Measurements from ENCODE around the gene CLCA1.

Gene CLCA1

DNA sequence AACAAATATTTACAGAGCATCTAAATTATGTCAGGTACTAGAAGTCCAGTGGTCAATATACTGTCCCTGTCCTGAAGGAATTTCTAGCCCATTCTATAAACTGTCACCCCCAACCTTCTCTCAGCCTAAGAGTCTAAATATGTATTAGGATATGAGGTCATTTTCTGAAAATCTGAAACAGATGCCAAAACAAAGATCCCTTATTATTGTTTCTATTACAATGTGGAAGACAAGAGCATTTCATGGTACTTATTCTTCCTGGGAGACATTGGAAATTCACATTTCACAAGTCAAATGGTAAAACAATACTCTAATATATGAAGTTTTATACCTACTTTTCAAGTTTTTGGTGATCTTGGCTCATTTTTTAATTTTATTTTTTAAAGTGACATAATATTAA is 2.6 kb downstream of the CLCA1 start:
- no peak overlapping the region for H3K4me3 ChIP-seq (ENCODE audit: control insufficient read depth, low read depth, low read length)
- TF ChIP-seq, protein P1, sequence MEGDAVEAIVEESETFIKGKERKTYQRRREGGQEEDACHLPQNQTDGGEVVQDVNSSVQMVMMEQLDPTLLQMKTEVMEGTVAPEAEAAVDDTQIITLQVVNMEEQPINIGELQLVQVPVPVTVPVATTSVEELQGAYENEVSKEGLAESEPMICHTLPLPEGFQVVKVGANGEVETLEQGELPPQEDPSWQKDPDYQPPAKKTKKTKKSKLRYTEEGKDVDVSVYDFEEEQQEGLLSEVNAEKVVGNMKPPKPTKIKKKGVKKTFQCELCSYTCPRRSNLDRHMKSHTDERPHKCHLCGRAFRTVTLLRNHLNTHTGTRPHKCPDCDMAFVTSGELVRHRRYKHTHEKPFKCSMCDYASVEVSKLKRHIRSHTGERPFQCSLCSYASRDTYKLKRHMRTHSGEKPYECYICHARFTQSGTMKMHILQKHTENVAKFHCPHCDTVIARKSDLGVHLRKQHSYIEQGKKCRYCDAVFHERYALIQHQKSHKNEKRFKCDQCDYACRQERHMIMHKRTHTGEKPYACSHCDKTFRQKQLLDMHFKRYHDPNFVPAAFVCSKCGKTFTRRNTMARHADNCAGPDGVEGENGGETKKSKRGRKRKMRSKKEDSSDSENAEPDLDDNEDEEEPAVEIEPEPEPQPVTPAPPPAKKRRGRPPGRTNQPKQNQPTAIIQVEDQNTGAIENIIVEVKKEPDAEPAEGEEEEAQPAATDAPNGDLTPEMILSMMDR (IDR thresholded peaks at IDR 0.05; ENCODE audit: control insufficient read depth, insufficient read depth, low read depth, low read length, missing control alignments), result no peak
- no peak for DNase-seq (ENCODE audit: low read depth)

DNA sequence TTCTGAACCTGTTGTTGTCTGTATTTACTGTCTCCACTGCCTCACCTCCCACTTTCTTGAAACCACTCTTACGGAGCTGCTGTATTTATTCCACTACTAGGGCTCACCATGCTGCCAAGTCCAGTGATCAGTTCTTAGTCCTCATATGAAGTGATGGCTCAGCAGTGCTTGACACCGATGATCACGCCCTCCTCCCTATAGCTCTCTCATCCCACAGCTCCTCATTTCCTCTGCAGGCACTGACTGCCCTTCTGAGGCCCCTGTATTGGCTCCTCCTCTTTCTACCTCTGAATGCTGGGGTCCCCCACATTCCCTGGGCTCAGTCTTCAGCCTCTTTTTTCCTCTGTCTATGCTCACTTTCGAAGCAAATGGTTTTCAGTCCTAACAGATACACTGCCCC is 3.4 kb downstream of the CLCA1 start:
- no peak for DNase-seq (ENCODE audit: low read depth)
- TF ChIP-seq, protein P1 (IDR thresholded peaks at IDR 0.05; ENCODE audit: control insufficient read depth, insufficient read depth, low read depth, low read length, missing control alignments), result no peak
- no peak overlapping the region for H3K4me3 ChIP-seq (ENCODE audit: control insufficient read depth, low read depth, low read length)

DNA sequence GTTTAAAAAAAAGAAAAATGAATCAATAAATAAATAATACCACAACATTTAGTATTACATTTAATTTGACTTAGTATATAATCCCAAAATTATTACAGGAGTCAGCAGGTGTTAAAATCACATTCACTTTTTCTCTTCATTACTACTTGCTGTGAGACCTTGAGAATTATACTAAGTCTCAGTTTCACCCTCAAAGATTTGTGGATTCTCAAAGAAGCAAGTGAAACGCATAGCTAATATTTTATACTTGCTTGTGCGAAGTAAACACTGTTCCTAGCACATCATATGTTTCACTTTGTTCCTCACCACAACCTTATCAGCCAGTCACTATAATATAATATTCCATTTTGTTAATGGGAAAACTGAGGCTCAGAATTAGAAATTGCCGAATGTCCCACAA is 4.0 kb downstream of the CLCA1 start:
- TF ChIP-seq, protein P1 (IDR thresholded peaks at IDR 0.05; ENCODE audit: control insufficient read depth, insufficient read depth, low read depth, low read length, missing control alignments), result no peak
- no peak overlapping the region for H3K4me3 ChIP-seq (ENCODE audit: control insufficient read depth, low read depth, low read length)
- no peak for DNase-seq (ENCODE audit: low read depth)

DNA sequence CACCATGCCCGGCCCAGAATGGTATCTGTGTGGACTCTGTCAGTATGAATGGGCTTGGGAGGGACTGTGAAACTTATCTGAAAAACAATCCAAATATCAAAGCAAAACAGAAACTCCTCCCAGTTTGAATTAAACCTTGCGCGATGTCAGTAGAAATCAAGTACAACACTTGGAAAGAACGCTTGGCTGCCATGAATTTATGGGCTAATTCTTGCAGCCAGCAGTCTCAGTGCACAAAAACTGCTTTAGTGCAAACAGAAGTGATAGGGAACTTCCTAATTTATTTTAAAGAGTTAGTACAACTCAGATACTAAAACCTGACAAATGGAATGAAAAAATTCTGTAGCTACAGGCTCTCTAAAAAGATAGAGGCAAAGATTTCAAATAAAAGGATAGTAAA is 8.5 kb downstream of the CLCA1 start:
- no peak overlapping the region for H3K4me3 ChIP-seq (ENCODE audit: control insufficient read depth, low read depth, low read length)
- TF ChIP-seq, protein P1 (IDR thresholded peaks at IDR 0.05; ENCODE audit: control insufficient read depth, insufficient read depth, low read depth, low read length, missing control alignments), result no peak
- no peak for DNase-seq (ENCODE audit: low read depth)

DNA sequence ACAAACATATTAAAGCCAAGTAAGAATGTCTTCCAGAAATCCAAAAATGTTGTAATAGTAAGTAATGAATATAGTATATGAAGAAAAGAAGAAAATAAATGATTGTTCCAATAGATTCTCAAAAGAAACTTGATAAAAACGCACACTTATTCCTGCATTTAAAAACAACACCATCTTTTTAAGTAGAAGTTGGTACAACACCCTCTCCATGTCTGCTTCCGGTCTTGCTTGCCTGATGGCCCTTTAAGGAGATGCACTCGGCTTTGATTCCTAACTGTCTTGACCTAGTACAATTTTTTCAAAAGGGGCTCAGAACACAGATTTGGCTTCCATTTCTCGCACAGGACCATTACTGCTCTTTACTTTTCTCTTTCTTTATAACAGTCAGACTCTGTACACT is 9.0 kb downstream of the CLCA1 start:
- H3K4me3 ChIP-seq (ENCODE audit: control insufficient read depth, low read depth, low read length), result no peak overlapping the region
- TF ChIP-seq, protein P1 (IDR thresholded peaks at IDR 0.05; ENCODE audit: control insufficient read depth, insufficient read depth, low read depth, low read length, missing control alignments), result no peak
- DNase-seq (ENCODE audit: low read depth), result no peak

DNA sequence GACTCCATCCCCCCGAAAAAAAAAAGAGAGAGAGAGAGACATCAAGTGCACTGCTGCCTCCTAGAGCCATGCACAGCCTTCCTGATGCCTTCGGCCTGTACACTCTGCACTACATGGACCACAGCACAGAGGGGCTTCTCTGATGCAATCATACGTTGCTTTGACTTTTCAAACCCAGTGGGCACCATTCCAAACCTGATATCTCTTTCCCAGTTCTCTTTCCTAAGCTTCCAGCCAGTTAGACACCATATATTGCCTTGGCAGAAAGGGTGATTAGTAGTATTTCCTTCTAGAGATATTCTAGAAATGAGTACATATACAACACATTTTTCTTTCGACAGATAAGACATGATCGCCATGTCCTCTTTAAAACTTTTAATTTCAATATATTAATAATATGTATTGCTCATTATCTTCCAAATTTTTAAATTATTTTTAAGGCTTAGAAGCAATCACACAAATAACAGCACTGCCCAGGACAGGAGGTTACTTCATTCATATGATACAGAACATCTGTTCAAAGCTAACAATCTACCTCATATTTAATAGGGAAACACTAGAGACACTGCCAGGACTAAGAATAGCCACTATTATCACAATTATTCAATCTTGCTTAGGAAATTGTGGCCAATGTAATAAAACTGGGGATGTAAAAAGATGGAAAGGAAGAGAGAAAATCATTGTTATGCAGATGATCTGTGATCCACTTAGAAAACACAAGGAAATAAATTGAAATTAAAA is 9.9 kb downstream of the CLCA1 start:
- TF ChIP-seq, protein P1 (IDR thresholded peaks at IDR 0.05; ENCODE audit: control insufficient read depth, insufficient read depth, low read depth, low read length, missing control alignments), result no peak
- DNase-seq (ENCODE audit: low read depth), result no peak
- H3K4me3 ChIP-seq (ENCODE audit: control insufficient read depth, low read depth, low read length), result no peak overlapping the region
